Mammary epithelial cell (primary cell): ENCODE measurements around the gene STAC3.

ENCODE experiments used
- EZH2 ChIP-seq: IDR thresholded peaks from 2 replicates; pipeline ENCODE4 v1.6.1; 2012; ENCODE audit warnings: low read length, inconsistent platforms, borderline replicate concordance
- TF ChIP-seq, protein P1 (sequence below), 2 donors: IDR thresholded peaks in 1 of 2; conservative IDR thresholded peaks in 1 of 2; 2 replicates each; pipeline ENCODE4 v1.5.1; 2011 to 2012; ENCODE audit warnings: inconsistent platforms in 2 of 2, low read length in 2 of 2, mild to moderate bottlenecking in 2 of 2, control low read depth in 1 of 2, low read depth in 1 of 2; ENCODE audit not compliant: insufficient read depth in 1 of 2; ENCODE audit errors: extremely low read depth in 1 of 2

DNA sequence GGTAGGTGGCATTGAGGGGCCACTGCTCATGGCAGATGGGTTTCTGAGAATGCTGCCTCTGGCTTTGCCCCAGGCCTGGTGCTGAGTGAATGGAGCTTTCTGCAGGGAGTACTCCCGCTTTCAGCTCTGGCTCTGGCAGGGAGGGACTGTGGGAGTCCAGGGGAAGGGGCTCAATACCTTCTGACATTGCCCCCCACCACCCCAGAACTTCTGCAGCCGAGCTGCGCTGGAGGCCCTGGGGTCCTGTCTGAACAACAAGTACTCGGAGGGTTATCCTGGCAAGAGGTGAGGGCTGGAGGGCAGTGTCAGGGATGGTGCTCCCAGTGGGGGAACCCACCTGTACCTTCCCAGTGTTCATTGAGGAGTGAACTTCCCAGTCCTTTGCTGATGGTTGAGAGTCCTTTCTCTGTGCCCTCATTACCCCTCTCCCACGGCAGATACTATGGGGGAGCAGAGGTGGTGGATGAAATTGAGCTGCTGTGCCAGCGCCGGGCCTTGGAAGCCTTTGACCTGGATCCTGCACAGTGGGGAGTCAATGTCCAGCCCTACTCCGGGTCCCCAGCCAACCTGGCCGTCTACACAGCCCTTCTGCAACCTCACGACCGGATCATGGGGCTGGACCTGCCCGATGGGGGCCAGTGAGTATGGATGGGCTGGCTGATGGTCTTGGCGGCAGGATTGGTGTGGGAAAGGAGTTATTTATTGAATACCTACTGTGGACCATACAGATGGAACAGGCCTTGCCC is 19.5 kb downstream of the STAC3 start:
- TF ChIP-seq, protein P1, sequence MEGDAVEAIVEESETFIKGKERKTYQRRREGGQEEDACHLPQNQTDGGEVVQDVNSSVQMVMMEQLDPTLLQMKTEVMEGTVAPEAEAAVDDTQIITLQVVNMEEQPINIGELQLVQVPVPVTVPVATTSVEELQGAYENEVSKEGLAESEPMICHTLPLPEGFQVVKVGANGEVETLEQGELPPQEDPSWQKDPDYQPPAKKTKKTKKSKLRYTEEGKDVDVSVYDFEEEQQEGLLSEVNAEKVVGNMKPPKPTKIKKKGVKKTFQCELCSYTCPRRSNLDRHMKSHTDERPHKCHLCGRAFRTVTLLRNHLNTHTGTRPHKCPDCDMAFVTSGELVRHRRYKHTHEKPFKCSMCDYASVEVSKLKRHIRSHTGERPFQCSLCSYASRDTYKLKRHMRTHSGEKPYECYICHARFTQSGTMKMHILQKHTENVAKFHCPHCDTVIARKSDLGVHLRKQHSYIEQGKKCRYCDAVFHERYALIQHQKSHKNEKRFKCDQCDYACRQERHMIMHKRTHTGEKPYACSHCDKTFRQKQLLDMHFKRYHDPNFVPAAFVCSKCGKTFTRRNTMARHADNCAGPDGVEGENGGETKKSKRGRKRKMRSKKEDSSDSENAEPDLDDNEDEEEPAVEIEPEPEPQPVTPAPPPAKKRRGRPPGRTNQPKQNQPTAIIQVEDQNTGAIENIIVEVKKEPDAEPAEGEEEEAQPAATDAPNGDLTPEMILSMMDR (conservative IDR thresholded peaks at IDR 0.05 in 1 of 2, IDR thresholded peaks at IDR 0.05 in 1 of 2; ENCODE audit: extremely low read depth in 1 of 2, insufficient read depth in 1 of 2, low read depth in 1 of 2, low read length in 2 of 2), result no peak
- TF ChIP-seq EZH2, result no peak
